ENCODE data around the gene TET1. TPM values are rescaled to one million over a fixed set of nuclear protein-coding genes. Genes with fewer than 3 reads are reported as not detected.
A peak's percentile ranks its signal among the peaks of the same experiment; 100 is the strongest.
"Not testable (repeated sequence)": the region's sequence is repeated elsewhere in the genome, so short reads cannot be mapped to it uniquely, and the experiment has no call there.

TET1 gene
- total and polyA plus RNA-seq, 7 donors = 0.04 to 1.8 (median 0.66) TPM

GRCh38 chr10:68611227-68611626, 51.1 kb downstream of the TET1 start:
- DNase-seq = no peak
- H3K4me1 ChIP-seq = peaks cover 13% of the 10 kb centered on the region
- no peak for ATAC-seq
- no peak overlapping the region for H3K27ac ChIP-seq
- no peaks in the 10 kb centered on the region for H3K9me3 ChIP-seq
- no peak overlapping the region for H3K4me3 ChIP-seq
- intact Hi-C loops (cut with DNase I) = no loop called here
- H3K27me3 ChIP-seq (ENCODE audit: insufficient read depth in 3 of 3, low read length in 2 of 3) = no peaks in the 10 kb centered on the region
- H3K36me3 ChIP-seq (ENCODE audit: insufficient read depth in 1 of 2, low read depth in 1 of 2) = no peaks in the 10 kb centered on the region
- whole genome bisulfite sequencing, 3 donors = 73 to 99% (median 84%) methylated on average over 3 of the region's 3 CpGs
- TF ChIP-seq, protein P1, sequence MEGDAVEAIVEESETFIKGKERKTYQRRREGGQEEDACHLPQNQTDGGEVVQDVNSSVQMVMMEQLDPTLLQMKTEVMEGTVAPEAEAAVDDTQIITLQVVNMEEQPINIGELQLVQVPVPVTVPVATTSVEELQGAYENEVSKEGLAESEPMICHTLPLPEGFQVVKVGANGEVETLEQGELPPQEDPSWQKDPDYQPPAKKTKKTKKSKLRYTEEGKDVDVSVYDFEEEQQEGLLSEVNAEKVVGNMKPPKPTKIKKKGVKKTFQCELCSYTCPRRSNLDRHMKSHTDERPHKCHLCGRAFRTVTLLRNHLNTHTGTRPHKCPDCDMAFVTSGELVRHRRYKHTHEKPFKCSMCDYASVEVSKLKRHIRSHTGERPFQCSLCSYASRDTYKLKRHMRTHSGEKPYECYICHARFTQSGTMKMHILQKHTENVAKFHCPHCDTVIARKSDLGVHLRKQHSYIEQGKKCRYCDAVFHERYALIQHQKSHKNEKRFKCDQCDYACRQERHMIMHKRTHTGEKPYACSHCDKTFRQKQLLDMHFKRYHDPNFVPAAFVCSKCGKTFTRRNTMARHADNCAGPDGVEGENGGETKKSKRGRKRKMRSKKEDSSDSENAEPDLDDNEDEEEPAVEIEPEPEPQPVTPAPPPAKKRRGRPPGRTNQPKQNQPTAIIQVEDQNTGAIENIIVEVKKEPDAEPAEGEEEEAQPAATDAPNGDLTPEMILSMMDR (IDR thresholded peaks at IDR 0.05) = no peak

DNA sequence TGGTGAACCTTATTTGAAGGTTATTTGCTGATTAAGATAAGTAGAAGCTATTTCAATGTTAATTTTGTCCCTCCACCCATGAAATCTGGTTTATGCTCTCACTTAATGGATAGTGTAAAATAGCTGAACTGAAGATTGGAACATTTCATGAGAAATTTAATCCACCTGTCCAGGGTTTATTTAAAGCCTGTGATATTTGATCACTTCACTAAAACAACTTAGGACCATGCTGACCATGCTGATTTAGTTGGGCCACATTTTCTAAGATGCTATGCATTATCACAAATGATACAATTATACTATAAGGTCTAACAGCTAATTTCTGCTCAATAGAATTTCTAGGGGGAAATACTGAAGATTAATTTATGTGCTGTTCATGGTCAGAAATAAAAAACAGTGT, 53.8 kb downstream of the TET1 start:
- DNase-seq; H3K27me3 ChIP-seq (ENCODE audit: insufficient read depth in 3 of 3, low read length in 2 of 3); H3K36me3 ChIP-seq (ENCODE audit: insufficient read depth in 1 of 2, low read depth in 1 of 2); intact Hi-C loops (cut with DNase I); H3K27ac ChIP-seq; H3K4me3 ChIP-seq; H3K9me3 ChIP-seq: not testable (repeated sequence)
- H3K4me1 ChIP-seq = peaks cover 13% of the 10 kb centered on the region
- ATAC-seq = peak in 1 of 4 donors; percentile 56

GRCh38 chr10:68617691-68618090, 57.6 kb downstream of the TET1 start:
- peaks cover 15% of the 10 kb centered on the region for H3K4me1 ChIP-seq
- H3K9me3 ChIP-seq; H3K27me3 ChIP-seq (ENCODE audit: insufficient read depth in 3 of 3, low read length in 2 of 3); H3K4me3 ChIP-seq; H3K27ac ChIP-seq; DNase-seq; intact Hi-C loops (cut with DNase I); H3K36me3 ChIP-seq (ENCODE audit: insufficient read depth in 1 of 2, low read depth in 1 of 2): not testable (repeated sequence)
- WGBS, 3 donors = 54 to 75% (median 61%) methylated on average over 10 of the region's 10 CpGs
- peak in 2 of 4 donors; percentile 33 to 41 for ATAC-seq

GRCh38 chr10:68618234-68618633, 58.1 kb downstream of the TET1 start:
- 0% methylated on average over 1 of the region's 1 CpG for WGBS, 3 donors
- TF ChIP-seq, protein P1 (IDR thresholded peaks at IDR 0.05) = no peak
- DNase-seq (no peak), ATAC-seq (no peak)
- H3K27me3 ChIP-seq (ENCODE audit: insufficient read depth in 3 of 3, low read length in 2 of 3) = no peaks in the 10 kb centered on the region
- no peak overlapping the region for H3K4me3 ChIP-seq
- H3K9me3 ChIP-seq = no peaks in the 10 kb centered on the region
- intact Hi-C loops (cut with DNase I) = no loop called here
- H3K36me3 ChIP-seq (ENCODE audit: insufficient read depth in 1 of 2, low read depth in 1 of 2) = no peaks in the 10 kb centered on the region
- H3K27ac ChIP-seq = no peak overlapping the region
- peaks cover 18% of the 10 kb centered on the region for H3K4me1 ChIP-seq

GRCh38 chr10:68619595-68619994, 59.5 kb downstream of the TET1 start:
- Histone ChIP-seq H3K27me3 (ENCODE audit: insufficient read depth in 3 of 3, low read length in 2 of 3) (no peaks in the 10 kb centered on the region), H3K4me1 (peaks cover 10% of the 10 kb centered on the region), H3K9me3 (no peaks in the 10 kb centered on the region), H3K4me3 (no peak overlapping the region), H3K36me3 (ENCODE audit: insufficient read depth in 1 of 2, low read depth in 1 of 2) (no peaks in the 10 kb centered on the region), H3K27ac (no peak overlapping the region)
- DNase-seq (no peak), ATAC-seq (no peak)
- TF ChIP-seq, protein P1 (IDR thresholded peaks at IDR 0.05) = no peak
- WGBS, 3 donors = 94 to 99% (median 94%) methylated on average over 3 of the region's 3 CpGs
- intact Hi-C loops (cut with DNase I) = no loop called here

DNA sequence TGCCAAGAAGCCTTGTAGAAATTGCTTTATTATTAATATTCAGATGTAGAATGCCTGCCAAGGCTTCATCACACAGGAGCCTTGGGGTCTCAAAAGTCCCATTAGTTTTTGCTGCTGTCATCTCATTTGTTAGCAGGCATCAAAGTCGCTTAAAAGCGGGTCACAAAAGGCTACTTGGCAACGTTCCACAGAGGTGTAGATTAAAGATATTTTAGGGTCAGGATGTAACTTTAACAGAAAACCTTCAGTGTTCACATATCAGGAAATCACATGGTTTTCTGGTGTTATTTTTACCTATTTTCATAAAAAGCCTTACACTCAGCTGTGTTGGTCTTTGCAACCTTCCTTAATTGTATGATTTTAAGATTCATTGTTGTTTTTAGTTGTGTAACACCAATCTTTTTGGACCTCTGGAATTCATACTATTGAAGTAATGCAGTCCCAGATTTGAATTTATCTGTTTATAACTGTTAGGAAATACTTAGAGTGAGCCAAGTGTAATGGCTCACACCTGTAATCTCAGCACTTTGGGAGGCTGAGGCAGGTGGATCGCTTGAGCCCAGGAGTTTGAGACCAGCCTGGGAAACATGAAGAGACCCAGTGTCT, 65.3 kb downstream of the TET1 start:
- Histone ChIP-seq H3K9me3 (no peaks in the 10 kb centered on the region), H3K27me3 (ENCODE audit: insufficient read depth in 3 of 3, low read length in 2 of 3) (no peaks in the 10 kb centered on the region), H3K36me3 (ENCODE audit: insufficient read depth in 1 of 2, low read depth in 1 of 2) (no peaks in the 10 kb centered on the region), H3K4me3 (no peak overlapping the region), H3K27ac (no peak overlapping the region), H3K4me1 (peaks cover 14% of the 10 kb centered on the region)
- TF ChIP-seq, protein P1 (IDR thresholded peaks at IDR 0.05) = no peak
- WGBS, 3 donors = 56 to 61% (median 60%) methylated on average over 4 of the region's 4 CpGs
- intact Hi-C loops (cut with DNase I) = no loop called here
- no peak for DNase-seq
- ATAC-seq = no peak
